Liver (tissue), 3 donors: ENCODE measurements around the gene ALDH1A1.

Experiments used
- CTCF ChIP-seq: fragments of 150-350 bp; IDR thresholded peaks from 2 replicates; pipeline ENCODE4 v1.5.1; 2017; ENCODE audit warnings: improper control_type of control experiment, low read depth, low read length; ENCODE audit not compliant: missing input control
- JUND ChIP-seq, 2 donors: IDR thresholded peaks; 2 replicates each; pipeline ENCODE4 v1.6.1; 2016; ENCODE audit warnings: antibody characterized with exemption in 2 of 2
- MAX ChIP-seq: IDR thresholded peaks from 2 replicates; pipeline ENCODE4 v1.6.1; 2016; ENCODE audit warnings: antibody characterized with exemption
- NR2F2 ChIP-seq: IDR thresholded peaks from 2 replicates; pipeline ENCODE4 v1.6.1; 2016; ENCODE audit warnings: antibody characterized with exemption
- TAF1 ChIP-seq: conservative IDR thresholded peaks from 2 replicates; pipeline ENCODE4 v1.6.1; 2016; ENCODE audit warnings: antibody characterized with exemption, mild to moderate bottlenecking
- TF ChIP-seq, protein P1 (sequence below): IDR thresholded peaks from 2 replicates; pipeline ENCODE4 v1.6.1; 2016; ENCODE audit warnings: antibody characterized with exemption
- TF ChIP-seq, protein P2 (sequence below): IDR thresholded peaks from 2 replicates; pipeline ENCODE4 v1.6.1; 2016; ENCODE audit warnings: antibody characterized with exemption, mild to moderate bottlenecking
- donor health status: healthy.
- donor health status: healthy.

DNA sequence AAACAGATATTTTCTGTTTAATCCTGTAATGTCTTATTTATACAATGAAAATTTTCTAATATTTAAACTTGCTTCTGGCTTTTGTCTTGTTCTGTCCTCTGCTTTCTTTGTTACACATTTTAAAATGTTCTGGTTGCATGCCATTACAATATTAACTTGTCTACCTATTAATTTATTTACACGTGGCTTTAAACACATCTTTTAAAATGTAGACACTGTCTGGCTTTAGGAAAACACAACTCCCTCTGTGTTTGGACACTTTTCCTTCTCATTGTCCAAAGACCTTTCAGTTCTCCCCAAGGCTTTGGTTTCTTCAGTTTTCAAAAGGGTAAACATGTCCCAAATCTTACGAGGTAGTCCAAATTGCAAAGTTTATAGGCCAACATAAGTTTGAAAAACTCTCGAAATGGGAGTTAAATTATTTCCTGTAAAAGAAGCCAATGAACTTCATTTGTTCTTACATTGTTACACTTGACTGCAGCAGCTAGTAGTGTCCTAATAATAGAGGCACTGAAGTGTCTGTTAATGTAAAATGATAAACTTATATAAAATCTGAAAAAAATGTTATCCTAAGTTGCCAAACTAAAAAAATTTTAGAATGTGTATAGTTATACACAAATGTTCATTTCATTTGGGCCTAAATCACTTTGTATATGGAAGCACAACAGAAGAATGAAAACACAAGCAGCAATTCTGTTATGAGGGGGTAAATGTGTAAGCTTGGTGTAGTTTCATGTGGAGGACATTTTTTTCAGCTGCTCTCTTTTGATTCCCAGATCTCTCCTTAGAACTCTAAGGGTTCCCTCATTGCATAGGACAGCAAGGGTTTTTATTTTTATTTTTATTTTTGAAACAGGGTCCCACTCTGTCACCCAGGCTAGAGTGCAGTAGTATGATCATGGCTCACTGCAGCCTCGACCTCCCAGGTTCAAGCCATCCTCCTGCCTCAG, 53.8 kb downstream of the ALDH1A1 start:
- TF ChIP-seq CTCF (no peak), JUND (IDR thresholded peaks at IDR 0.05) (no peak), TAF1 (no peak), NR2F2 (no peak), MAX (no peak)
- TF ChIP-seq, protein P1, sequence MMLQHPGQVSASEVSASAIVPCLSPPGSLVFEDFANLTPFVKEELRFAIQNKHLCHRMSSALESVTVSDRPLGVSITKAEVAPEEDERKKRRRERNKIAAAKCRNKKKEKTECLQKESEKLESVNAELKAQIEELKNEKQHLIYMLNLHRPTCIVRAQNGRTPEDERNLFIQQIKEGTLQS, result no peak
- TF ChIP-seq, protein P2, sequence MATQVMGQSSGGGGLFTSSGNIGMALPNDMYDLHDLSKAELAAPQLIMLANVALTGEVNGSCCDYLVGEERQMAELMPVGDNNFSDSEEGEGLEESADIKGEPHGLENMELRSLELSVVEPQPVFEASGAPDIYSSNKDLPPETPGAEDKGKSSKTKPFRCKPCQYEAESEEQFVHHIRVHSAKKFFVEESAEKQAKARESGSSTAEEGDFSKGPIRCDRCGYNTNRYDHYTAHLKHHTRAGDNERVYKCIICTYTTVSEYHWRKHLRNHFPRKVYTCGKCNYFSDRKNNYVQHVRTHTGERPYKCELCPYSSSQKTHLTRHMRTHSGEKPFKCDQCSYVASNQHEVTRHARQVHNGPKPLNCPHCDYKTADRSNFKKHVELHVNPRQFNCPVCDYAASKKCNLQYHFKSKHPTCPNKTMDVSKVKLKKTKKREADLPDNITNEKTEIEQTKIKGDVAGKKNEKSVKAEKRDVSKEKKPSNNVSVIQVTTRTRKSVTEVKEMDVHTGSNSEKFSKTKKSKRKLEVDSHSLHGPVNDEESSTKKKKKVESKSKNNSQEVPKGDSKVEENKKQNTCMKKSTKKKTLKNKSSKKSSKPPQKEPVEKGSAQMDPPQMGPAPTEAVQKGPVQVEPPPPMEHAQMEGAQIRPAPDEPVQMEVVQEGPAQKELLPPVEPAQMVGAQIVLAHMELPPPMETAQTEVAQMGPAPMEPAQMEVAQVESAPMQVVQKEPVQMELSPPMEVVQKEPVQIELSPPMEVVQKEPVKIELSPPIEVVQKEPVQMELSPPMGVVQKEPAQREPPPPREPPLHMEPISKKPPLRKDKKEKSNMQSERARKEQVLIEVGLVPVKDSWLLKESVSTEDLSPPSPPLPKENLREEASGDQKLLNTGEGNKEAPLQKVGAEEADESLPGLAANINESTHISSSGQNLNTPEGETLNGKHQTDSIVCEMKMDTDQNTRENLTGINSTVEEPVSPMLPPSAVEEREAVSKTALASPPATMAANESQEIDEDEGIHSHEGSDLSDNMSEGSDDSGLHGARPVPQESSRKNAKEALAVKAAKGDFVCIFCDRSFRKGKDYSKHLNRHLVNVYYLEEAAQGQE, result no peak
